Measurements from ENCODE around the gene EHD4. TPM values are rescaled to one million over a fixed set of nuclear protein-coding genes. Genes with fewer than 3 reads are reported as not detected.

Gene EHD4
- polyA plus RNA-seq, 3 donors = 12.8 to 16.0 (median 14.2) TPM

DNA sequence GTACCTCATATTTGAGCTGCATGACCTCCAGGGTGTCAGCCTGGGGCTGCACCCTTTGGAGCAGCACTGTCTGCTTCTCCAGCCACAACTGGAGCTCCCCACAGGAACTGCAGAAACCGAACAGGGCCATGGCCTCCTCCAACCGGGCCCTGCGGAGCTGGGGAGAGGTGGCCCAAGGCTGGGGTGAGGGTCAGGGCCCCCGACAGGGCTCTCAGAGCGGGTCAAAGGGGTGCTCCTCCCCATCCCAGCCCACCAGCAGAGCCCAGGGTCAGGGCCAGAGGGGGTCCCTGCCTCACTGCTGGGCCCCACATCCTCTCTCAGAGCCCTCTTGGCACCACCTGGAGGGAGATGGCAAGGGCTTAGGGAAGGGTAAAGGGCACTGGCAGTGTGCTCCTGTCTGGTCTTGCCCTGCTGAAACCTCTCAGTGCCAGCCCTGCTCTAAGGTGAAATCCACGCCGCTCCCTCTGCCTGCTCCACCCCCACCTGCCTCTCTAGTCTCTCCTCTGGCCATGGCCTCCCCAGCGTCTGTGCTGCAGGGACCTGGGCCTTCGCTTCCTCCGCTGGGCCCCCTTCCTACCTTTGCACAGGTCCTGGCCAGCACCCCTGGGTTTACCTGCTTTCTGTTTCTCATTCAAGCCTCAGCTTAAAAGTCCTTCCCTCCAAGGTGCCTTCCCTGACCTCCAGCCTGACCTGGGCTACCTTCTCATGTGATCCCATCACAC is 92.0 kb downstream of the EHD4 start:
- Histone ChIP-seq H3K4me3 (replicated peaks in 1 of 3; ENCODE audit: low read depth in 2 of 3, low read length in 3 of 3) (no peak overlapping the region), H2AFZ (ENCODE audit: insufficient read depth, low read depth, low read length, poor library complexity, severe bottlenecking) (no peak overlapping the region), H3K4me2 (replicated peaks; ENCODE audit: extremely low read depth, low read length, poor library complexity, severe bottlenecking) (no peak overlapping the region), H3K9me3 (replicated peaks in 1 of 2; ENCODE audit: control insufficient read depth in 1 of 2, insufficient read depth in 1 of 2, low read length in 2 of 2) (no peaks in the 10 kb centered on the region), H3K79me2 (ENCODE audit: insufficient read depth, low read length) (no peaks in the 10 kb centered on the region), H4K20me1 (ENCODE audit: insufficient read depth, low read length) (no peaks in the 10 kb centered on the region), H3K4me1 (ENCODE audit: control insufficient read depth in 1 of 2, insufficient read depth in 2 of 2, low read length in 2 of 2) (peaks cover 0 to 2% of the 10 kb centered on the region in 2 donors), H3K27me3 (ENCODE audit: control insufficient read depth in 2 of 2, insufficient read depth in 2 of 2, low read length in 2 of 2) (peaks cover 4 to 31% of the 10 kb centered on the region in 2 donors), H3K36me3 (replicated peaks in 1 of 2; ENCODE audit: control insufficient read depth in 1 of 2, insufficient read depth in 2 of 2, low read length in 2 of 2) (no peaks in the 10 kb centered on the region), H3K27ac (ENCODE audit: low read depth in 1 of 2, low read length in 2 of 2) (no peak overlapping the region), H3K9ac (ENCODE audit: insufficient read depth, low read length, poor library complexity, severe bottlenecking) (no peak overlapping the region)
- H3K36me3 Mint-ChIP-seq = peaks cover 6 to 13% of the 10 kb centered on the region in 2 donors
- peaks cover 0 to 5% (median 0%) of the 10 kb centered on the region in 7 donors for H3K9me3 Mint-ChIP-seq
- peaks cover 10% of the 10 kb centered on the region for H3K4me1 Mint-ChIP-seq
- H3K4me3 Mint-ChIP-seq = peak overlapping the region in 1 of 2 donors; percentile 42
- 97% methylated on average over 8 of the region's 10 CpGs for WGBS (ENCODE audit: insufficient coverage)
- H3K27me3 Mint-ChIP-seq (ENCODE audit: low read depth in 3 of 3) = peaks cover 27 to 36% (median 29%) of the 10 kb centered on the region in 3 donors
- TF ChIP-seq, protein P1, sequence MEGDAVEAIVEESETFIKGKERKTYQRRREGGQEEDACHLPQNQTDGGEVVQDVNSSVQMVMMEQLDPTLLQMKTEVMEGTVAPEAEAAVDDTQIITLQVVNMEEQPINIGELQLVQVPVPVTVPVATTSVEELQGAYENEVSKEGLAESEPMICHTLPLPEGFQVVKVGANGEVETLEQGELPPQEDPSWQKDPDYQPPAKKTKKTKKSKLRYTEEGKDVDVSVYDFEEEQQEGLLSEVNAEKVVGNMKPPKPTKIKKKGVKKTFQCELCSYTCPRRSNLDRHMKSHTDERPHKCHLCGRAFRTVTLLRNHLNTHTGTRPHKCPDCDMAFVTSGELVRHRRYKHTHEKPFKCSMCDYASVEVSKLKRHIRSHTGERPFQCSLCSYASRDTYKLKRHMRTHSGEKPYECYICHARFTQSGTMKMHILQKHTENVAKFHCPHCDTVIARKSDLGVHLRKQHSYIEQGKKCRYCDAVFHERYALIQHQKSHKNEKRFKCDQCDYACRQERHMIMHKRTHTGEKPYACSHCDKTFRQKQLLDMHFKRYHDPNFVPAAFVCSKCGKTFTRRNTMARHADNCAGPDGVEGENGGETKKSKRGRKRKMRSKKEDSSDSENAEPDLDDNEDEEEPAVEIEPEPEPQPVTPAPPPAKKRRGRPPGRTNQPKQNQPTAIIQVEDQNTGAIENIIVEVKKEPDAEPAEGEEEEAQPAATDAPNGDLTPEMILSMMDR (IDR thresholded peaks at IDR 0.05) = no peak
- no peak overlapping the region for H3K27ac Mint-ChIP-seq
- DNase-seq = no peak
- intact Hi-C loops (cut with micrococcal nuclease) = no loop called here

DNA sequence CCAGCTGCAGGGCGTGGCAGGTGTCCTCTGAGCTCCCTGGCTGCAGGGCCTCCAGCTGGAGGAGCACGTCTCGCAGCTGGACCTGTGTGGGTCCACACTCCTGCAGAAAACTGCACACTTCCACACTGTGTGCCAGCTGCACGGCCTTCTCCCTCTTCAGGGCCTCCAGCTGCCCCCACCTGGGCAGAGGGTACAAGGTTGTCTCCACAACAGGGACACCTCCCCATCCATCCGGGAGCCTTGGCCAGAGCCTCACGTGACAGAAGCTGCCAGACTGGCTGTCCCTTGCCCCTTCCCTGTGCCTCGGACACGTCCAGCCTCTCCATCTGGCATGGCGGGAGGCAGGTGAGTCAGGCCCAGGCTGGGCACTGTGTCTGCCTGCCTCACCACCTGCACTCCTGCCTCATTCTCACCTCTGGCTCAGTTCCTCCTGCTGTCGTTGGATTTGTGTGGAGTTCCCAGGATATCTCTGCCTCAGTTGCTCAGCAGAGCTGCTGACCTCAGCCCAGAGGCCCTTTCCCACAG is 93.0 kb downstream of the EHD4 start:
- Histone ChIP-seq H3K4me2 (replicated peaks; ENCODE audit: extremely low read depth, low read length, poor library complexity, severe bottlenecking) (no peak overlapping the region), H4K20me1 (ENCODE audit: insufficient read depth, low read length) (no peaks in the 10 kb centered on the region), H3K4me3 (replicated peaks in 1 of 3; ENCODE audit: low read depth in 2 of 3, low read length in 3 of 3) (no peak overlapping the region), H3K27me3 (ENCODE audit: control insufficient read depth in 2 of 2, insufficient read depth in 2 of 2, low read length in 2 of 2) (peaks cover 4 to 31% of the 10 kb centered on the region in 2 donors), H3K27ac (ENCODE audit: low read depth in 1 of 2, low read length in 2 of 2) (no peak overlapping the region), H3K4me1 (ENCODE audit: control insufficient read depth in 1 of 2, insufficient read depth in 2 of 2, low read length in 2 of 2) (peaks cover 0 to 2% of the 10 kb centered on the region in 2 donors), H3K9me3 (replicated peaks in 1 of 2; ENCODE audit: control insufficient read depth in 1 of 2, insufficient read depth in 1 of 2, low read length in 2 of 2) (no peaks in the 10 kb centered on the region), H3K36me3 (replicated peaks in 1 of 2; ENCODE audit: control insufficient read depth in 1 of 2, insufficient read depth in 2 of 2, low read length in 2 of 2) (no peaks in the 10 kb centered on the region), H3K9ac (ENCODE audit: insufficient read depth, low read length, poor library complexity, severe bottlenecking) (no peak overlapping the region), H3K79me2 (ENCODE audit: insufficient read depth, low read length) (no peaks in the 10 kb centered on the region), H2AFZ (ENCODE audit: insufficient read depth, low read depth, low read length, poor library complexity, severe bottlenecking) (no peak overlapping the region)
- no peak for DNase-seq
- Mint-ChIP-seq H3K27ac (no peak overlapping the region), H3K4me3 (no peak overlapping the region), H3K36me3 (peaks cover 6 to 13% of the 10 kb centered on the region in 2 donors), H3K27me3 (ENCODE audit: low read depth in 3 of 3) (peaks cover 25 to 36% (median 27%) of the 10 kb centered on the region in 3 donors), H3K4me1 (peaks cover 10% of the 10 kb centered on the region), H3K9me3 (peaks cover 0 to 5% (median 0%) of the 10 kb centered on the region in 7 donors)
- intact Hi-C loops (cut with micrococcal nuclease) = no loop called here
- TF ChIP-seq, protein P1 (IDR thresholded peaks at IDR 0.05) = no peak
- WGBS (ENCODE audit: insufficient coverage) = 90% methylated on average over 9 of the region's 10 CpGs

All from CD14-positive monocyte (primary cell).